Brain microvascular endothelial cell (primary cell): ENCODE measurements around the gene IL3RA.

Experiments used
- DNase-seq: peaks from one replicate; pipeline ENCODE4 v3.0.0-alpha.2; 2020
- H3K27ac ChIP-seq: fragments of 250-450 bp; sonication (Bioruptor Pico); 2 replicates; pipeline ENCODE4 v1.5.1; 2020; ENCODE audit warnings: mild to moderate bottlenecking, moderate library complexity
- H3K27me3 ChIP-seq: fragments of 250-450 bp; sonication (Bioruptor Pico); replicated peaks from 2 replicates; pipeline ENCODE4 v1.5.1; 2020; ENCODE audit warnings: mild to moderate bottlenecking
- H3K36me3 ChIP-seq: fragments of 250-450 bp; sonication (Bioruptor Pico); replicated peaks from 2 replicates; pipeline ENCODE4 v1.5.1; 2020; ENCODE audit warnings: mild to moderate bottlenecking
- H3K4me3 ChIP-seq: 2 replicates; pipeline ENCODE4 v1.5.1; 2011; ENCODE audit warnings: low read depth, mild to moderate bottlenecking, control low read depth, low read length, moderate library complexity
- in situ Hi-C: cut with HindIII; loops from 2 replicates; pipeline ENCODE4 v1.10.0; 2017; ENCODE audit warnings: low sequenced_read_pairs, low pct_ligation_motif_present
- TF ChIP-seq, protein P1 (sequence below): IDR thresholded peaks from 2 replicates; pipeline ENCODE4 v1.5.1; 2011; ENCODE audit warnings: low read depth, mild to moderate bottlenecking, moderate library complexity, low read length, control low read depth, inconsistent platforms; ENCODE audit errors: missing control alignments

Gene IL3RA

DNA sequence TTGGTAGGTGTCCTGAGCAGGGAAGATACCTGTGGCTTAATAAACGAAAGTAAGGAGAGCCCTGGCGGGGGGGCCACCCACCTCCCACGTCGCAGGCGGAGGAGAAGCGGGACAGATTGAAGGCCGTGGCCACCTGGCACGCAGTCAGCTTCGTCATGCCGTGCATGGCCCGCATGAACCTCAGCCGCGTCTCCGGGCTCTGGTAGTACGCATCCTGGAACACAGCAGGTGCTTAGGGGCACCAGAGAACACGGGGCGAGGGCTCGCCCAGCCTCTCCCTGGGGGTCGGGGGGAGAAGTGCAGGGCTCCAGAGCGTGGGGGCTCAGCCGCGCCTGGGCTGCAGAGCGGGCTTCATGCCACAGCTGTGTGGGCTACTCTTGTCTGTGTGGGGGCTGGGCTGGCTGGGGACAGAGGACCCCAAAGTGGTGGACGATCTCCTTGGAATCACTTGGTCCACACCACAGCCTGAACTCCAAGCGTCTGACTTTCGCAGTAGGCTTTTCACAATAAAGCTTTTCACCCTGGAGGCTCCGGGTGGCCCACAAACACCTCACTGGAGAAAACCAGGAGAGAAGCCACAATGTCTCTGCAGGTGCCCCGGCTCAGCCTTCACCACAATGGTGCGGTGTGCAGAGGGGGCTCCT, 82.4 kb downstream of the IL3RA start:
- peaks cover 34% of the 10 kb centered on the region for H3K36me3 ChIP-seq
- no peaks in the 10 kb centered on the region for H3K27me3 ChIP-seq
- in situ Hi-C loops: no loop called here
- no peak for DNase-seq
- H3K4me3 ChIP-seq: no peak overlapping the region
- TF ChIP-seq, protein P1, sequence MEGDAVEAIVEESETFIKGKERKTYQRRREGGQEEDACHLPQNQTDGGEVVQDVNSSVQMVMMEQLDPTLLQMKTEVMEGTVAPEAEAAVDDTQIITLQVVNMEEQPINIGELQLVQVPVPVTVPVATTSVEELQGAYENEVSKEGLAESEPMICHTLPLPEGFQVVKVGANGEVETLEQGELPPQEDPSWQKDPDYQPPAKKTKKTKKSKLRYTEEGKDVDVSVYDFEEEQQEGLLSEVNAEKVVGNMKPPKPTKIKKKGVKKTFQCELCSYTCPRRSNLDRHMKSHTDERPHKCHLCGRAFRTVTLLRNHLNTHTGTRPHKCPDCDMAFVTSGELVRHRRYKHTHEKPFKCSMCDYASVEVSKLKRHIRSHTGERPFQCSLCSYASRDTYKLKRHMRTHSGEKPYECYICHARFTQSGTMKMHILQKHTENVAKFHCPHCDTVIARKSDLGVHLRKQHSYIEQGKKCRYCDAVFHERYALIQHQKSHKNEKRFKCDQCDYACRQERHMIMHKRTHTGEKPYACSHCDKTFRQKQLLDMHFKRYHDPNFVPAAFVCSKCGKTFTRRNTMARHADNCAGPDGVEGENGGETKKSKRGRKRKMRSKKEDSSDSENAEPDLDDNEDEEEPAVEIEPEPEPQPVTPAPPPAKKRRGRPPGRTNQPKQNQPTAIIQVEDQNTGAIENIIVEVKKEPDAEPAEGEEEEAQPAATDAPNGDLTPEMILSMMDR: no peak
- no peak overlapping the region for H3K27ac ChIP-seq

DNA sequence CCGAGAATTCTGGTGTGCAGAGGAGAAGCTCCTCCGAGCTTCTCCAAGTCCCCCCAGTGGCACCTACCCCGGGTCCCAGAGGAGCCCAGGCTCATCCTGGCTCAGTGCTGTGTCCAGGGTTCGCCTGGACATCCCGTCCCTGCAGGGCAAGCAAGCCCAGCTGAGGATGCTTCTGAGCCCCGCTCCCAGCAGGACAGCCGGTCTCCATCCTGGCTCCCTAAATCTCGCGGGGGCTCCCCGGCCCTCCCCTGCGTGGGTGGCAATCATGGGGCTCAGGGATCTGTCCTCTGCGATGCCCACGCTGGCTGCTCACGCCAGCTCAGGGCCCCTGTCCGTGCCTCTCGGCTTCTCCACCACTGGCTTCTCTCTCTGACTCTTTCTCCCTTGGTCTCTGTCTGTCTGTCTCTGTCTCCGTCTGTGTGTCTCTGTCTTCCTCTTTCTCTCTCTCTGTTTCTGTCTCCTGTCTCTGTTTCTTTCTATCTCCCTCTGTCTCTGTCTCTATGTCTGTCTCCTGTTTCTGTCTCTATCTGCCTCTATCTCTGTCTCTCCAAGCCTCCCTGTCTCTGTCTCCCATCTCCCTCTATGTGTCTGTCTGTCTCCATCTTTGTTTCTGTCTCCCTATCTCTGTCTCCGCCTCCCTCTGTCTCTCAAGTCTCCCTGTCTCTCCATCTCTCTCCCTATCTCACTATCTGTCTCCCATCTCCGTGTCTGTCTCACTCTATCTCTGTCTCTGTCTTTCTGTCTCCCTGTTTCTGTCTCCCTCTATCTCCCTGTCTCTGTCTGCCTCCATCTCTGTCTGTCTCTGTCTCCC, 83.2 kb downstream of the IL3RA start:
- TF ChIP-seq, protein P1: no peak

DNA sequence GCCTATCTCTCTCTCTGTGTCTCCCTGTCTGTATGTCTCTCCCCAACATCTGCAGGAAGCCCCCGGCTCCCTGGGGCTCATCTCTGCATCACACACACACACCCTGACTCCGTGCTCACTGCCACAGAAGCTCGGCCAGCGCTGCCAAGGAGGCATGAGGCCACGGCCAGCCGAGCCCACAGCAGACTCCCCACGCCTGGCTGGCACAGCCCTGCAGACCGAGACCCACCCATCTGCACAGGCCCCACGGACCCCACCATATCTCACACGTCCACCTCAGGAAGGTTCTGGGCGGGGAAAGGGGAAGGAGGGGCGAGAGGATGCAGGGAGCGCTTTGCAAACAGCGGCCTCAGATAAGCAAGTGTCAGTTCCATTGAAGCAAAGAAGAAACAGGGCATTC, 83.8 kb downstream of the IL3RA start:
- TF ChIP-seq, protein P1: no peak
- no peak for DNase-seq
- no peaks in the 10 kb centered on the region for H3K27me3 ChIP-seq
- no peak overlapping the region for H3K4me3 ChIP-seq
- H3K36me3 ChIP-seq: peaks cover 32% of the 10 kb centered on the region
- H3K27ac ChIP-seq: no peak overlapping the region
- in situ Hi-C loops: no loop called here

More for the DNA sequence above, 83.2 kb downstream of the IL3RA start:
- peaks cover 28% of the 10 kb centered on the region for H3K36me3 ChIP-seq
- H3K27me3 ChIP-seq: no peaks in the 10 kb centered on the region
- in situ Hi-C loops: no loop called here
- no peak for DNase-seq
- no peak overlapping the region for H3K4me3 ChIP-seq
- no peak overlapping the region for H3K27ac ChIP-seq

DNA sequence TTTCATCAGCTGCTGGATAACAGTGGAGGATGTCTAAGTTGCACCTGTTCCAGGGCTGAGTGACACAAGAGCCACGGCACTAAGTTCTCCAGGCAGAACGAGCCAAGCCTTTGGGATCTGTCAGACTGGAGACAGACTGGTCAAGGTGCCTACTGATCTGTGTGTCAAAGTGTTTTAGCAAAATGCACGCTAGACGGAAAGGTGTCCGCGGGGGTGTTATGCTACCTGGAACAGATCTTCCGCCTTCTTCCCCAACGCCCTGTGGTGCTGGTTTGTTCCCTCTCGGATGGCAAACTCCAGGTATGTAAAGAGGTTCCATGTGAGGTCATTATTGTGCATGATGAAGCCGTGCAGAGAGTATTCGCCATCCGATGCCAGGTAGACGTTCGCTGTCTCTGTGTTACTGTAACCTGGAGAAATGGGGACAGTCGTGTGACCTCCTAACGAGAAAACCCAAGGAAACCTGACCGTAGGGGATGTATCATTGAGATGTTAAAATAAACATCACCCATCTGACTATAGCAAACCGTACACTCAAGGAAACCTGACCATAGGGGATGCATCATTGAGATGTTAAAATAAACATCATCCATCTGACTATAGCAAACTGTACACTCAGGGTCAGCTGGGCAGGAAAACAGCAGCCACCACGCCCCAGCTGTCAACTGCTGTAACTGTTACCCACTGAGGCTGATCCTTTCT, 85.0 kb downstream of the IL3RA start:
- no peak overlapping the region for H3K4me3 ChIP-seq
- in situ Hi-C loops: no loop called here
- H3K27me3 ChIP-seq: no peaks in the 10 kb centered on the region
- no peak for DNase-seq
- TF ChIP-seq, protein P1: no peak
- H3K27ac ChIP-seq: no peak overlapping the region
- peaks cover 31% of the 10 kb centered on the region for H3K36me3 ChIP-seq

DNA sequence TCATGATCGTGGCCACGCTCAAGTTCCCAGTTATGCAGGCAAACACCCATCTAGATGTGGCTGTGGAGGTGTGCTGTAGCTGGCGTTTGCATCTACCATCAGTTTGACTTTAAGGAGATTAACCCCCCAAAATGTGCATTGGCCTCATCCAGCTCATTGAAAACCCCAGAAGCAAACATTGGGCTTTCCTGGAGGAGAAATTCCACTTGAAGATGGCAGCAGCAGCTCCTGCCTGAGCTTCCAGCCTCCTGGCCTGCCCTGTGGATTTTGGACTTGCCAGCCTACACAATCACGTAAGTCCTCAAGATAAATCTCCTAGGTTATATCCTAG, 85.5 kb downstream of the IL3RA start:
- TF ChIP-seq, protein P1: no peak
- no peak overlapping the region for H3K4me3 ChIP-seq
- H3K27me3 ChIP-seq: no peaks in the 10 kb centered on the region
- H3K36me3 ChIP-seq: peaks cover 27% of the 10 kb centered on the region
- in situ Hi-C loops: no loop called here
- H3K27ac ChIP-seq: no peak overlapping the region
- no peak for DNase-seq
